GM18951 (cell line): ENCODE data around the gene PECR.
"Not testable (repeated sequence)": the region's sequence is repeated elsewhere in the genome, so short reads cannot be mapped to it uniquely, and the experiment has no call there.

Experiments
- POLR2A ChIP-seq: IDR thresholded peaks from 4 replicates; pipeline ENCODE4 v1.6.1; 2011; ENCODE audit warnings: mild to moderate bottlenecking; ENCODE audit not compliant: insufficient read length, insufficient read depth; ENCODE audit errors: extremely low read depth
- in situ Hi-C: fragments of 300-500 bp; cut with MboI; formaldehyde crosslinking; loops from one replicate; pipeline ENCODE4 v1.12.0; 2022; ENCODE audit warnings: low sequenced_read_pairs, mixed read lengths, inconsistent platforms; ENCODE audit not compliant: unreplicated experiment

PECR gene

GRCh38 chr2:216092646-216093045 is 11.0 kb upstream of the PECR start:
- TF ChIP-seq POLR2A = no peak
- in situ Hi-C loops = no loop called here

- in situ Hi-C loops = no loop called here
- TF ChIP-seq POLR2A = no peak
These were observed 8.8 kb upstream of the PECR start for GRCh38 chr2:216090369-216090786.

GRCh38 chr2:216086207-216086893 is 4.7 kb upstream of the PECR start:
- in situ Hi-C loops = no loop called here
- TF ChIP-seq POLR2A = no peak

- in situ Hi-C loops = no loop called here
- no peak for TF ChIP-seq POLR2A
These were observed 2.9 kb upstream of the PECR start for GRCh38 chr2:216084547-216084946.

GRCh38 chr2:216083464-216084281 is 2.1 kb upstream of the PECR start:
- in situ Hi-C loops = no loop called here
- TF ChIP-seq POLR2A = no peak

- TF ChIP-seq POLR2A = no peak
- in situ Hi-C loops = no loop called here
These were observed 1.2 kb upstream of the PECR start for GRCh38 chr2:216082805-216083204.

- in situ Hi-C loops = no loop called here
These were observed 605 bp upstream of the PECR start for GRCh38 chr2:216082117-216082711.

GRCh38 chr2:216081012-216081411 is 597 bp downstream of the PECR start:
- no peak for TF ChIP-seq POLR2A
- in situ Hi-C loops = no loop called here

More at GRCh38 chr2:216082117-216082711, 605 bp upstream of the PECR start:
- TF ChIP-seq POLR2A = no peak

GRCh38 chr2:216080048-216080447 is 1.6 kb downstream of the PECR start:
- in situ Hi-C loops = not testable (repeated sequence)

GRCh38 chr2:216078776-216079175 is 2.8 kb downstream of the PECR start:
- in situ Hi-C loops = no loop called here

GRCh38 chr2:216075510-216076485 is 5.8 kb downstream of the PECR start:
- in situ Hi-C loops = no loop called here
- no peak for TF ChIP-seq POLR2A

More at GRCh38 chr2:216078776-216079175, 2.8 kb downstream of the PECR start:
- TF ChIP-seq POLR2A = no peak

- in situ Hi-C loops = no loop called here
- no peak for TF ChIP-seq POLR2A
These were observed 6.8 kb downstream of the PECR start for GRCh38 chr2:216074794-216075193.

- in situ Hi-C loops = no loop called here
- no peak for TF ChIP-seq POLR2A
These were observed 7.2 kb downstream of the PECR start for GRCh38 chr2:216074380-216074779.
